Activated T-cell treated with anti-CD3 and anti-CD28 coated beads for 4 hours (primary cell): ENCODE data around the gene PLA2G5.

Experiments
- DNase-seq: peaks from one replicate; pipeline ENCODE4 v3.0.0-alpha.2; 2020

The PLA2G5 gene

DNA sequence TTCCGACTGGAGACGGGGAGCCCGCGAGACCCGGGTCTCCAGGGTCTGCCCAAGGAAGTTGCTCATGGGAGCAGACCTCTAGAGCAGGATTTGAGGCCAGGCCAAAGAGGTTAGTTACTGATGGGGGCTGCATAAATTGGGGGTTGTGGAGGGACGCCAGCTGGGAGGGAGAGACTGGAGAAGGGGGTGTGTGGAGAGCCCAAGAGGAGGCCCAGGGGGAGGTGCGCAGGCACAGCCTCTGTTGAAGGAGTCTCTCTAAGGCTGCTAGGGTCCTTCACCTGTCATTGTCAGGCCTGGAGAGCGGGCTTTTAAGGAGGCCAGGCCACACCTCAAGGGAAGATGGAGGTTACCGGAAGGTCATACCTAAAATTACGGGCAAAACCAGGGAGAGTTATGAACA is 363 bp downstream of the PLA2G5 start:
- no peak for DNase-seq

DNA sequence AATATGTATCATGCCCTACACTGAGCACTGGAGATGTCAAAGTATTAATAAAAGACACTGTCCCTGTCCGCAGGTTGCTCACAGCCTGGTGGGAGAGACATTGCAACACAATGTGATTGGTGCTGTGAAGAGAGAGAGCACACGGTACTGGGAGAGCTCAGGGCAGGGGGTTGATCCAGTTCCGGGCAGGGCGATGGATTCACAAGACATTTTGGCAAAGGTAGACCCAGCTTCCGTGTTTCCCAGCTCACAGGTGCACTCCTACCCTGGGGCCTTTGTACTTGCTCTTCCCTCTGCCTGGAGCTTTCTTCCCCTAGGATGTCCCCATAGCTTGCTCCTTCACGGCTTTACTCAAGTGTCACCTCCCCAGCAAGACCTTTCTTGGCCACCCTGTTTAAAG is 1.4 kb downstream of the PLA2G5 start:
- no peak for DNase-seq

DNA sequence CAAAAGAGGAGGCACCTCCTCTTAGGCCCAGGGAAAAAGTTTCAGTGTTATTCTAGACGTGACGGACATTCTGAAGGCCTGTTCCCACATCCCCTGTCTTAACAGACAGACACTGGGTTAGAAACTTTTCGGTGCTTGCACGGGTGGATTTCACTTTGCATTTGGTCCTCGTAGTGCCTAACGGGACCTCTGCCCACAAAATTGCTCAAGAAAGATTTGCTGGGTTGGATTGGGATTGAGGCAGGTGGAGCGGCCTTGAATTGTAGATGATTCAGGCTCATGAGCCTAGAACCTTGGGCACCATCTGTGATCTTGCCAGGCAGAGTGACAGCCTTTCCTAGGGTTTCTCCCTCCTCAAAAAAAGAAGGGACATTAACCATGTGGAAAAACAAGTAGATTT is 2.8 kb downstream of the PLA2G5 start:
- no peak for DNase-seq

DNA sequence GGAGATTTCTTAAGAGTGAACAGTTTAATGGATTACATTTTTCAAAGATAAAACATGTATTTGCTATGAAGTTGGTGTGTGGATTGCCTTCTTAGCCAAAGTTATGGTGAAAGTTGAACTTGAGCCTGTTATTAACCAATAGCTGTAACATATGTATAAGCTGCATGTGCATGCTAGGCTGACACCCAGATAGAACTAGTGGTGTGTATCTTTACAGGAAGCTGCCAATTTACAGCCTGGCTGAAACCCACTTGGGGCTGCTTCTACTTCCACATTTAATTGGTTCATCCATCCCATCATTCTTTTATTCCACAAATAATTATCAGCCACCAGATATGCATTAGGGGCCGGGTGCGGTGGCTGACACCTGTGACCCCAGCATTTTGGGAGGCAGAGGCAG is 3.3 kb downstream of the PLA2G5 start:
- DNase-seq, result no peak

DNA sequence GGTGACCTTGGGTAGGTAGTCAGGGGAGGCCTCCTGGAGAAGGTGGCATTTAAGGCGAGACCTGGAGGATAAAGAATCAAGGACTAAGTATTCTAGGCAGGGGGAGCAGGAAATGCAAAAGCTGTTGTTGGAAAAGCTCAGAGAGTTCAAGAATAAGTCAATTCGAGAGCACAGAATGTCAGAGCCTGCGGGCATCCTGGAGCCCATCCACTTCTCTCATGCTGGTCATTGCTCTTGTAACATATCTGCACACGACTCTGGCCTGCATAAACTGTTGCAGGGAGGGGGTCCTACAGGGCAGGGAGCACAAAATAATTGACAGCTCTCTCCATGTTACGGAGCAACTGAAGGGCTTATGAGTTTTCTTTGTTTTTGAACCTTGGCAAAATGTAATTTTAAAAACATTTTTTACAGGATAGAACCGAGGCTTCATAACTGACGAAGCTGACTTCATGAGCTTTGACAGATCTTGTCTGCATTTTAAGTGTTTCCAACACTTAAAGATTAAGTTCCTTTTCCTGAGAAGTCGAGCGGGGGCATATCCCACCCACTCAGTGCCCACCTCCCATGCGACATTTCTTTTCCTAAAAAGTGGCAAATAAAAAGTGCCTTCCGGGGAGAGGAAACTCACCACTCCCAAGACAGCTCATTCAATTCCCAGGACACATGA is 4.2 kb downstream of the PLA2G5 start:
- no peak for DNase-seq

DNA sequence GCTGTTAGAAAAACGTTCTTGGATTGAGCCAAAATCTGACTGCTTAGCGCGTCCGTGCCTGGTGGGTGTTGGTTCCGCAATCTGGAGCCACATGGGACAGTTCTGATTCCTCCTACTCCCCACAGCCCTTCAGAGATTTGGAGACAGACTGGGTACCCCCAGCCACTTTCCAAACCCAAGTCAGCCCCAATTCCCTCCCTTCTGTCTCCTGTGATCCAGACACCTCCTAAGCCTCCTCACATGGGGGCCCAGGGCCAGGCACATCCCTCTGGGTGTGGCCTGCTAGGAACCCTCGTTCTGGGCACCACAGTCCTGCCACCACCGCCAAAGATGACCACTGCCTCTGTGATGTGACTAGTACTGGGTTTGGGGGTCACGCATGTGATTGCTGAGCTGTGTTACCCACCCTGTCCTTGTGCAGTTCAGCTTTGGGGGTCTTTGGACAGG is 4.8 kb downstream of the PLA2G5 start:
- no peak for DNase-seq

DNA sequence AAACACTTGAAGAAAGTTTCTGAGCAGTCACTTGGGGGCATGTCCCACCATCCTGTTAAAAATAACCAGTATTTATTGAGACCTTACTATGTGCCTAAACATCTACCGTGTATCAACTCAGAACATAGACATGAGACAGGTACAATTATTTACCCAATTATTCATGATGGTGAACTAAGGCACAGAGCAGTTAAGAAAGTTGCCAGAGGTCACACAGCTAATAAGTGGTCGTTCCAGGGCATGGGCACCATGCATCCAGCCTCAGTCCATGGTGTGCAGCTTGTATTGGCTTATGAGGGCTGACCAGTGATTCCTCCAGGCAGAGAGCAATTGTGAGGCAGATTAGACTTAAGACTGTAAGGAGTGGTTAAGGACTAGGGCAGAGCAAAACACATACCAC is 5.4 kb downstream of the PLA2G5 start:
- no peak for DNase-seq

DNA sequence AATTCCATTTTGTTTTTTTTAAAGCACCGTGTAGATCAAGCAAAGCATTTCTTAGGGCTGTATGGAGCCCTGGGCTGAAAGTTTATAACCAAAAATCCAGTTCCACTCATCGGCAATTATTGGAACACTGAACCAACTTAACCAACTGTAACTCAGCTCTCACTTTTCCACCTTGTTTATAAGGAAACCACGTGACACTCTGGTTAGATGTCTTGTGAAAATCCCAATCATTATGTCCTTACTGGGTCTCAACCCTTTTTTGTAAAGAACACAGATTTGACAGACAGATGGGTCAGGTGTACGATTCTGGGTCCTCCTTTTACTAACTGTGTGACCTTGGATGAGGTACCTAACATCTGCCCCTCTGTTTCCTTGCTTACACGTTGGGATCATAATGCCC is 6.2 kb downstream of the PLA2G5 start:
- DNase-seq, result no peak

DNA sequence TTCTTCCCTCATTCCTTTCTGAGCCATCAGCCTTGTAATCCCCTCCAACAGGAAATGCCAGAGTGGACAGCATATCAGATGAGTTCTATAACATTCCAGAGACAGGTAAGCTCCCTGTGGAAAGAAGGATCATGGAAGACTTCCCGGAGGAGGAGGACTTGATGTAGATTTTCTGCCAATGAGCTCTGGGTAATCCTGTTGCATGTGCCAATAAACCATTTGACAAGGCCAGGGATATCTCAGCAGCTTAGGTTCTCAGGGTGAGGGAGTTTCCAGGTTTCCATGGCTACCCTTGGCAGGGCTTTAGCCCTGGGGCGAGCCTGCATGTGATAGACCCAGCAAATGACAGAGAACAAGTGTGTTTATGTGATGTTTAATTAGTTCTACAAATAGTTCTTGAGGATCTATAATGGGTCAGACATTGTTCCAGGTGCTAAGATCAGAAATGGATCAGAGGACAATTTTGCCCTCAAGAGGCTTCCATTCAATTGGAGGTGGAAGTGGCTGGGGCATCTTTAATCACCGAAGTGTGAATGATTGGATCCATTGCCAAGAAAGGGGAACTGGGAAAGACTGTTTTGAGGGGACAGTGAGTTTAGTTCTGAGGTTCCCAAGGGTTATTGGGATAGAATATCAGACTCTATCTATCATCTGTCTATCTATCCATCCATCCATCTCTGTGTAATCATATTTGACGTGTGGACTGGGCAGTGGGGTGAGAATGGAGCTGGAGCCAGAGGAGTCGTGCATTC is 6.9 kb downstream of the PLA2G5 start:
- no peak for DNase-seq

DNA sequence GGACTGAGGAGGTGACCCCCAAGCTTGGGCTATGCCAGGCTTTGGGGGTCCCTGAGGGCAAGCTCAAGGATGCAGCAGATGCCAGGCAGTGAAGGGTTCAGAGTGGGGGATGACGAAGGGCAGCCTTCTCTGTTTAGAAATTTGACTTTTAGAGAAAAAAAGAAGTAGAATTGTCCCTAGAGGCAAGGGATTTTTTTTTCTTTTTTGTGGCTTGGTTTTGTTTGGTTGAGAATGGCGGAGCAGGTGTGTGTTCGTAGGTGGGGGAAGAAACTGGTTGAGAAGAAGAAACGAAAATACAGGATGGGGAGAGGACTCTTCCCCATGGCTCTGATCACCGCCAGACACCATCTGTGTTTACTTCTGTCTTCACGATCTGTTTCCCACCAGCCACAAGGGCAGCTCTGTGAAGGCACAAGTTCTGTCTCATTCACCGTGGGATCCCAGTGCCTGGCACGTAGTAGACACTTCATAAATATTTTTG is 8.2 kb downstream of the PLA2G5 start:
- DNase-seq, result no peak

DNA sequence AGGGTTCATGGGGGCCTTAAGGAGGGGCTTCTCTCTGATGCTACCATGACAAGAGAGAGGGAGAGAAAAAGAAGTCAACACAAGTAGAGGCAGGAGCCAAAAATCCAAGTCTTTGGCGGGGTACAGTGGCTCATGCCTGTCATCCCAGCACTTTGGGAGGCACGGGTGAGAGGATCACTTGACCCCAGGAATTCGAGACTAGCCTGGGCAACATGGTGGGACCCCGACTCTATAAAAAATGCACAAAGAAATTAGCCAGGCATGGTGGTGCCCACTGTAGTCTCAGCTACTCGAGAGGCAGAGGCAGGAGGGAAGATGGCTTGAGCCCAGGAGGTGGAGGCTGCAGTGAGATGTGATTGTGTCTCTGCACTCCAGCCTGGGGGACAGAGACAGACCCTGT is 8.7 kb downstream of the PLA2G5 start:
- DNase-seq, result no peak

DNA sequence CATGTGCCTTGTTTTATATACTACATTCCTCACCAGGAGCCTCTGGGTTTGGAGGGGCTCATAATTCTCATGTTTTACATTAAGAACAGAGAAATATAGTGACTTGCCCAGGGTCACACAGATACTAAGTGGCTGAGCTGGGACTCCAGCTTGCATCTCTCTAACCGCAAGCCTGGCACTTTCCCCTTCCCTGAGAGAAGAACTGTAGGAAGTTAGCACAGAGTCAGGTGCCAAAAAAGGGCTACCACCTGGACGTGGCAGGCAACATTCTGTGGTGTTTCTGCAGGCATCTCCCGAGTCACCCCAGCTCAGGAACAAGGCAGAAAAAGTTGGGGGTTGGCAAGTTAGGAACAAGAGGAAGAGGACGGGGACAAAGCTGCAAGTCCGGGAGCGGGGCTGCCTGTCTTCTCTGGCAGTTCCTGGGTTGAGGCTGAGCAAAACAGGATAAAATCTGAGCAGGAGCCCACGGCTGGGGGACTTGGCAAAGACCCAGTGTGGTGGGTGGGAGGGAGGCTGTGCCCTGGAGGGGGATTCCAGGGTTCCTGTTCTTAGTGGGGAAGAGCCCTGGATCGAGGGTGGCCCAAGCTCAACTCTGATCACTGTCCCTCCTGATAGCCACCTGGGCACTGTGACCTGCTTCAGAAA is 9.8 kb downstream of the PLA2G5 start:
- DNase-seq, result no peak

DNA sequence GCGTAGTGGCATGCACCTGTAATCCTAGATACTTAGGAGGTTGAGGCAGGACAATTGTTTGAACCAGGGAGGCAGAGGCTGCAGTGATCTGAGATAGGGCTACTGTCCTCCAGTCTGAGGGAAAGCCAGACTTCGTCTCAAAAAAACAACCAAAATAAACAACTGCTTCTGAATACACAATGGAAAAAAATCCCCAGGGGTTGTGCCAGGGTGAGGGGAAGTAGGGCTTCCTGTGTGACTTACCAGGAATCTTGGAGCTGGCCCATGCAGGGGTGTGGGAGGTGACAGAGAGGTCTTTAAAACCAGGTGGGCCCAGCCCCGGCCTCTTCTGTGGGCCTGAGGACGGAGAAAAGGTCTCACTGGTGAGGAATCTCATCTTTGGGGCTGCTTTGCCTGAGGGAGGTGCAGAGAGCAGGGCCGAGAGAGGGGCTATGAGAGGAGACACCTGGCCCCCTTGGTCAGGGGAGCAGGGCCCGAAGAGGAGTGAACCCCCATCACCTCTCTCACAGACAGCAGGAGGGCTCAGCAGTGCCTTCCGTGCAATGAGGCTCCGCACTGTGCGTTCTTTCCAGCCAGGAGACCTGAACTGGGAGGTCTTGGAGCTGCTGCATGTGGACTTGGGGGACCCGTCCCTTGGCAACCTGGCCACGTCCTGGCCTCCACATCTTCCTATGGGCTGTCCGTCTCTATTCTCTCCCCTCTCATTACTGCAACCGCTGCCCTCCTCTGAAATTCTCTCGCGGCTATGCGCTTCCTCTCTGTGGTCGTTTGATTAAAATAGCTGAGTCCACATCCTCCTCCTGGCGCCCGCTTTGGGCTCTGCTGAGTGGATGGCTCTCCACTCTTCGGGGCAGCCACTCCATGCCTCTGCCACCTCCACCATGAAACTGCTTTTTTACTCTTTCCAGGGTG is 10.7 kb downstream of the PLA2G5 start:
- DNase-seq, result no peak

DNA sequence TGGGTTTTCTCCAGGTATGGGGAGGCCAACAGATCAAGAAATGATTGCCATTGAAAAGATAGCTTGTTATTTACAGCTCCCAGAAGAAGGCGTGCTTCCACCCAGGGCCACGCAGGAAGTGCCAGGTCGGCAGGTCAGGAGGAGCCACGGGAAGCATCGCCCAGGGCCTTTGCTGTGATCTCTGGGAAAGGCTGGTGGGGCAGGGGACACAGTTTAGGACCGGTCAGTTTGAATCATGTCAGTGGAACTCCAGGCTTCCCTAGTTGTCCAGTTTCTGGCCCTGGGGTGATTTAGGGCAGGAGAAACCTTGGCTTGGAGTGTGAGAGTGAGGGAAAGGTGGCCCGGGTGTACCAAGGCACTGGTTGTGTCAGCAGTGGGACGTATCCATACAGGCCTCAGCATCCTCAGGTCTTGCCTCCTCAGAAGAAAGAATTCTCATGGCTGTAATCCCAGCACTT is 11.4 kb downstream of the PLA2G5 start:
- no peak for DNase-seq

DNA sequence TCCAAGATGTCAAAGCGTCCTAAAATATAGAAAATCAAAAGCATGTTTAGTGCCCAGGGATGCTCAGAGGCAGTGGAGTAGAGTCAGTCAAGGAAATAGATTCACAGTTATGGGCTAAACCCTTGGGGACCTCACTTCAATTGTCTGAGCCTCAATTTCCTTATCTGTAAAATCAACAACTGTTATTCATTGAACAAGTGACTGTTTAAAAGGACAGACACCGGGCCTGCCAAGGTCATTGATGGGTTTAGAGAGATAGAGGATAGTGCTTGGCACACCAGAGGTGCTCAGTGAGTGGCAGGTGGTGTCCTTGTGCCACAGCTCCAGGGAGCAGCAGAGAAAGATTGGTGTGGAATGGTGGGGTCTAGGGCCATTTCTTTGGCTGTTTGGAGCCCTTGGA is 12.8 kb downstream of the PLA2G5 start:
- DNase-seq, result no peak

DNA sequence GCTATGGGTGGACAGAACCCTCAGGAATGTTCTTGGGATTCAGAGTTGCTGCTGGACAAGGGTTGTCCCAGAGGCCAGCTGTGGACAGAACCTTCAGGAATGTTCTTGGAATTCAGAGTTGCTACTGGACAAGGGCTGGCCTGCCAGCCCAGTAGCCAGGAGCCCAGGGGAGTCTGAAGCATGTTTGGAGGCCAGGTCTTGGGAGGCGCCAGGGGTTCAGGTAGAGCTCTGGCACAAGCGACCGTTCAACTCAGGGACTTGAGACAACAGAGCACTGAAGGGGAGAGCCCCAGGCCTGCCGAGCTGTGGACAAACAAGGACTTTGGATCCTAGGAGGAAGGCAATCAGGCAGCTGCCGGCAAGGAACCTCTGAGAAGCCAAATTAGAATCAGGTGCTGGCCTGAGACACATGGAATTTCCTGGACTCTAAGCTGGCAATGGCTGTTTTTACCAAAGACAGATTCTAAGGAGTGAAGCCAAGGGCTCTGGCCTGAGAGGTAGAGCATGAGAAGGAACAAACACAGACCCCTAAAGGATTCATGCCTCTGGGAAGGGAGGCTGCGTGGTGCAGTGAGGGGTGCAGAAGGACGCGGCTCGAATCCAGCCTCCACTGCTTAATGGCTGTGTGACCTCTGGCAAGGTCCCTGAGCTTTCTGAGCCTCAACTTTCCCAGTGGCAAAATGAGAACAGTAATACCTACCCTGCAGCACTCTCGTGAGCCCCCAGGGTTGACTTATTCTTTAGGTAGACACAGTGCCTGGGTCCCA is 13.4 kb downstream of the PLA2G5 start:
- no peak for DNase-seq

DNA sequence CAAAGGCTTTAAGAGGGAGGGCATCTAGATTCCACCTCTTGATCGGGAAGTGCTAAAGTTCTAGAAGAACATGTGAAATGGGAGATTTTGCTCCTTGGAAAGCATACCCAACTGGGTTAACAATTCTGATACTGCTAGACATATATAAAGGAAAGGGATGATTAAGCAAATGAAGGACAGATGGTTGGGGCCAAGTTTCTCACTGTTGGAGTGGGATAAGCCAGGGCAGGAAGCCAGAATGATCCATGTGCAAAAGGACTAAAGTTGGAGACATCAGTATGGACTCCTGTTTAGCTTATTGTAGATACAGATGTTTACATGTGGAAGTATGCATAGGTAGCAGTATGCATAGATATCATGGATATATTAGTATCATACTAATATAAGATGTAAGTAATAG is 16.8 kb downstream of the PLA2G5 start:
- no peak for DNase-seq

DNA sequence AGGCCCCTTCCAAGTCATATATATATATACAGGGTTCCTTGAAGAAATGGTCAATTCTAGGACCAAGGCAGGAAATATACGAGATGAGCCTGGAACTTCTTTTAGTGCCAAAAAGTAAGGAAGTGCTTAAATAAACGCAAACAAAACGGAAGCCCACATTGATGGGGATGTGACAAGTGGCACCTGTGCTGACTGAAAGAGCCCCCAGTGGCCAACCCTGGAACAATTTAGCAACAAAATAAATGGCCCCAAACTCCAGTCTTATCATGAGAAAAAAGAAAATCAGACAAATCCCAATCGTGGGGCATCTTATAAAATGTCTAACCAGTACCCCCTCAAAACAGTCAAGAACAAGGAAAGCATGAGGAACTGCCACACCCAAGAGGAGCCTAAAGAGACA is 17.7 kb downstream of the PLA2G5 start:
- no peak for DNase-seq

DNA sequence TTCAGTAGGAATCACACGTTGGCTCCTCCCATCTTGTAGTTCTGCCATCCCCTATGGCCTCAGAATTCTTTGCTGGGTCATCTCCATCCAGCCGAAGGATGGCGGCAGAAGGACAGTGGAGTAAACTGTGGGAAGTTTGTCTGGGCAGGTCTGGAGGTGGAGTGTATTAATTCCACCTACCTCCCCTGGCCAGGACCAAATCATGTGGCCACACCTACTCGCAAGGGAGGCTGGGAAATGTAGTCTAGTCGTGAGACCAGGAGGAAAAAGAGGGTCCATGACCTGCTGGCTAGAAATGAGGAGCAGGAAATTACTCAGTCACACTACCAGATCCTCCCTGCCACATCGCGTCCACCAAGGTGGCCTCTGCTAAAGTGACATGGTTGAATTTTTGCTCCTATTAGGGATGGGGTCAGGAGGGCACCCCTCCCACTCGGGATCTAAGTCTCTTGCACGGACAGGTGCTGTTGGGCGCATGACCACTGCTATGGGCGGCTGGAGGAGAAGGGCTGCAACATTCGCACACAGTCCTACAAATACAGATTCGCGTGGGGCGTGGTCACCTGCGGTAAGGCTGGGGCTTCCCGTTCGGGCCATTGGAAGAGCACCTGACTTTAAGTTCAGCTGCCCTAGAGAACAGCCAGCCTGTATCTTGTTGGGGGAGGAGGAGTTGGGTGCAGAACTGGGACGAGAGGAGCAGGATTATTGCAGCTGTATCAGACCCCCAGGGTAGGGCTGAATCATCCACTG is 19.5 kb downstream of the PLA2G5 start:
- no peak for DNase-seq

DNA sequence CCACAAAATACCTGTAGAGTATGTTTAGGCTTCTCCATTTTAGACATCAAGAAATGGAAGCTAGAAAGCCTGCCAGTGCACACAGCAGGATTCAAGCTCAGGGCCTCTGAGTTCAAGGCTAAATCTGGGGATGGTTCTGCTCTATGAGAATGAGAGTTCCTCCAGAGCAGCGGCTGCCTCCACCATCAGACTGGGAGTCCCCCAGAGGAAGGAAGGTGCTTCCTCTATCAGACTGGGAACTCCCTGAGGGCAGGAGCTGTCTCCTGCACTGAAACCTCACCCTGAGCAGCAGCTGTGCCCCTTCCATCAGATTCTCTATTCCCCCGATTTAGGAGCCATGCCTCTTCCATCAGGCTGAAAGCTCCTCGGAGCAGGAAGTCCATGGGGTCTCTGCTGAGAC is 20.1 kb downstream of the PLA2G5 start:
- no peak for DNase-seq

DNA sequence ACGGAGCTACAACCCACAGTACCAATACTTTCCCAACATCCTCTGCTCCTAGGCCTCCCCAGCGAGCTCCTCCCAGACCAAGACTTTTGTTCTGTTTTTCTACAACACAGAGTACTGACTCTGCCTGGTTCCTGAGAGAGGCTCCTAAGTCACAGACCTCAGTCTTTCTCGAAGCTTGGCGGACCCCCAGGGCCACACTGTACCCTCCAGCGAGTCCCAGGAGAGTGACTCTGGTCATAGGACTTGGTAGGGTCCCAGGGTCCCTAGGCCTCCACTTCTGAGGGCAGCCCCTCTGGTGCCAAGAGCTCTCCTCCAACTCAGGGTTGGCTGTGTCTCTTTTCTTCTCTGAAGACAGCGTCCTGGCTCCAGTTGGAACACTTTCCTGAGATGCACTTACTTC is 20.6 kb downstream of the PLA2G5 start:
- no peak for DNase-seq
